T-helper 9 cell (primary cell): ENCODE data around the gene OR10H3.
"Not testable (repeated sequence)": the region's sequence is repeated elsewhere in the genome, so short reads cannot be mapped to it uniquely, and the experiment has no call there.

Source experiments
- DNase-seq: peaks from one replicate; pipeline ENCODE4 v3.0.0-alpha.2; 2020
- total RNA-seq, 2 donors: gene quantifications; one replicate each; lab custom pipeline; 2026; lab: John Stamatoyannopoulos, UW

Gene OR10H3
- total RNA-seq: 0 reads per million in 2 donors

GRCh38 chr19:15737722-15738121, at the start of gene OR10H3:
TSS of gene OR10H3 (plus strand) at chr19:15737985. CDS start at chr19:15741393, 3,408 bp downstream.
- no peak for DNase-seq

- DNase-seq: no peak
Observed at GRCh38 chr19:15696654-15697194, 41.1 kb upstream of the OR10H3 start.

- no peak for DNase-seq
Observed at GRCh38 chr19:15701757-15702533, 35.8 kb upstream of the OR10H3 start.

- DNase-seq: no peak
Observed at GRCh38 chr19:15702534-15702930, 35.3 kb upstream of the OR10H3 start.

GRCh38 chr19:15714638-15715037, 23.1 kb upstream of the OR10H3 start:
- DNase-seq: no peak

- no peak for DNase-seq
Observed at GRCh38 chr19:15715642-15716041, 22.1 kb upstream of the OR10H3 start.

GRCh38 chr19:15717809-15718208, 20.0 kb upstream of the OR10H3 start:
- no peak for DNase-seq

- no peak for DNase-seq
Observed at GRCh38 chr19:15721268-15721667, 16.5 kb upstream of the OR10H3 start.

GRCh38 chr19:15722956-15723355, 14.8 kb upstream of the OR10H3 start:
- no peak for DNase-seq

GRCh38 chr19:15727724-15728123, 10.1 kb upstream of the OR10H3 start, which contains the start of gene OR10H2:
TSS of gene OR10H2 (plus strand) at chr19:15728024. CDS start at chr19:15728044, 20 bp downstream.
- DNase-seq: no peak

GRCh38 chr19:15730538-15730937, 7.2 kb upstream of the OR10H3 start:
- no peak for DNase-seq

GRCh38 chr19:15732388-15732787, 5.4 kb upstream of the OR10H3 start:
- no peak for DNase-seq

- DNase-seq: no peak
Observed at GRCh38 chr19:15733895-15734294, 3.9 kb upstream of the OR10H3 start.

- DNase-seq: no peak
Observed at GRCh38 chr19:15740785-15741184, 3.0 kb downstream of the OR10H3 start.

- DNase-seq: no peak
Observed at GRCh38 chr19:15748239-15748638, 10.5 kb downstream of the OR10H3 start.

GRCh38 chr19:15758379-15758778, 20.6 kb downstream of the OR10H3 start:
- no peak for DNase-seq

GRCh38 chr19:15759962-15760565, 22.3 kb downstream of the OR10H3 start:
- no peak for DNase-seq

GRCh38 chr19:15769586-15769985, 31.8 kb downstream of the OR10H3 start:
- DNase-seq: no peak

- not testable (repeated sequence) for DNase-seq
Observed at GRCh38 chr19:15774159-15774558, 36.4 kb downstream of the OR10H3 start.

- DNase-seq: no peak
Observed at GRCh38 chr19:15775249-15775648, 37.5 kb downstream of the OR10H3 start.

GRCh38 chr19:15776264-15776663, 38.5 kb downstream of the OR10H3 start:
- no peak for DNase-seq

- no peak for DNase-seq
Observed at GRCh38 chr19:15776991-15777970, 39.5 kb downstream of the OR10H3 start.
